Chondrocyte (in vitro differentiated cells): ENCODE results near the gene EPHB2. TPM values are rescaled to one million over a fixed set of nuclear protein-coding genes. Genes with fewer than 3 reads are reported as not detected.

Experiments used
- DNase-seq: peaks from one replicate; pipeline ENCODE4 v3.0.0; 2021; ENCODE audit warnings: mixed read lengths, low spot score
- H3K27ac Mint-ChIP-seq: one replicate; pipeline ENCODE4 v1.8.0; 2021; ENCODE audit warnings: mild to moderate bottlenecking, moderate library complexity, mixed read lengths; ENCODE audit not compliant: unreplicated experiment
- H3K27me3 Mint-ChIP-seq: 2 replicates; pipeline ENCODE4 v1.8.0; 2021; ENCODE audit warnings: low read depth, mixed read lengths
- H3K36me3 Mint-ChIP-seq: 2 replicates; pipeline ENCODE4 v1.8.0; 2021; ENCODE audit warnings: low read depth, mixed read lengths
- H3K4me1 Mint-ChIP-seq: 2 replicates; pipeline ENCODE4 v1.8.0; 2021; ENCODE audit warnings: low read depth, mild to moderate bottlenecking, mixed read lengths
- H3K4me3 Mint-ChIP-seq: one replicate; pipeline ENCODE4 v1.8.0; 2021; ENCODE audit warnings: mild to moderate bottlenecking, moderate library complexity, mixed read lengths; ENCODE audit not compliant: unreplicated experiment
- H3K9me3 Mint-ChIP-seq: 2 replicates; pipeline ENCODE4 v1.8.0; 2021; ENCODE audit warnings: low read depth, mixed read lengths
- CTCF ChIP-seq: fragments of 200-600 bp; sonication (generic); IDR thresholded peaks from 2 replicates; pipeline ENCODE4 v1.5.0; 2021; ENCODE audit warnings: antibody characterized with exemption, mild to moderate bottlenecking, moderate library complexity
- total RNA-seq: library from RNA; stranded (reverse); gene quantifications from 3 replicates; pipeline ENCODE4 v1.2.1, GENCODE V29; 2021

Gene EPHB2
- total RNA-seq, 1 donor from 2014 or later, result 44.6 TPM

GRCh38 chr1:22921452-22922126 lies 210.9 kb downstream of the EPHB2 start:
- peak; percentile 27 for DNase-seq
- no peak for TF ChIP-seq CTCF
- H3K36me3 Mint-ChIP-seq, result no peaks in the 10 kb centered on the region
- H3K27me3 Mint-ChIP-seq, result peaks cover 7% of the 10 kb centered on the region
- H3K9me3 Mint-ChIP-seq, result peaks cover 8% of the 10 kb centered on the region
- H3K27ac Mint-ChIP-seq, result peak overlapping the region; percentile 50
- H3K4me3 Mint-ChIP-seq, result no peak overlapping the region
- peaks cover 28% of the 10 kb centered on the region for H3K4me1 Mint-ChIP-seq

- Mint-ChIP-seq H3K27ac (no peak overlapping the region), H3K4me3 (no peak overlapping the region), H3K4me1 (peaks cover 28% of the 10 kb centered on the region), H3K9me3 (peaks cover 8% of the 10 kb centered on the region), H3K36me3 (no peaks in the 10 kb centered on the region), H3K27me3 (peaks cover 7% of the 10 kb centered on the region)
- peak; percentile 2 for DNase-seq
- TF ChIP-seq CTCF, result no peak
Observed at GRCh38 chr1:22922640-22923039, 212.0 kb downstream of the EPHB2 start.

- peaks cover 21% of the 10 kb centered on the region for H3K4me1 Mint-ChIP-seq
- TF ChIP-seq CTCF, result no peak
- H3K4me3 Mint-ChIP-seq, result no peak overlapping the region
- H3K36me3 Mint-ChIP-seq, result no peaks in the 10 kb centered on the region
- no peak overlapping the region for H3K27ac Mint-ChIP-seq
- peaks cover 9% of the 10 kb centered on the region for H3K27me3 Mint-ChIP-seq
- peak; percentile 55 for DNase-seq
- peaks cover 8% of the 10 kb centered on the region for H3K9me3 Mint-ChIP-seq
Observed at GRCh38 chr1:22925111-22925510, 214.5 kb downstream of the EPHB2 start.

GRCh38 chr1:22930240-22930912 lies 219.7 kb downstream of the EPHB2 start:
- peak; percentile 68 for DNase-seq
- peaks cover 9% of the 10 kb centered on the region for H3K27me3 Mint-ChIP-seq
- no peak overlapping the region for H3K4me3 Mint-ChIP-seq
- H3K27ac Mint-ChIP-seq, result no peak overlapping the region
- H3K9me3 Mint-ChIP-seq, result peaks cover 5% of the 10 kb centered on the region
- no peaks in the 10 kb centered on the region for H3K4me1 Mint-ChIP-seq
- no peaks in the 10 kb centered on the region for H3K36me3 Mint-ChIP-seq
- TF ChIP-seq CTCF, result peak; percentile 93

- Mint-ChIP-seq H3K9me3 (peaks cover 10% of the 10 kb centered on the region), H3K36me3 (peaks cover 4% of the 10 kb centered on the region), H3K4me3 (no peak overlapping the region), H3K27ac (no peak overlapping the region), H3K4me1 (no peaks in the 10 kb centered on the region), H3K27me3 (peaks cover 5% of the 10 kb centered on the region)
- DNase-seq, result peak; percentile 34
- TF ChIP-seq CTCF, result no peak
Observed at GRCh38 chr1:22932803-22933470, 222.3 kb downstream of the EPHB2 start.
